HG03280 (cell line): ENCODE measurements around the gene NFX1.
"Not testable (repeated sequence)": the region's sequence is repeated elsewhere in the genome, so short reads cannot be mapped to it uniquely, and the experiment has no call there.

Experiments
- ATAC-seq: cut with Tn5 transposase; IDR thresholded peaks from one replicate; pipeline ENCODE4 v1.9.1; 2021; ENCODE audit warnings: mild to moderate bottlenecking, moderate library complexity; ENCODE audit not compliant: unreplicated experiment

NFX1 gene

DNA sequence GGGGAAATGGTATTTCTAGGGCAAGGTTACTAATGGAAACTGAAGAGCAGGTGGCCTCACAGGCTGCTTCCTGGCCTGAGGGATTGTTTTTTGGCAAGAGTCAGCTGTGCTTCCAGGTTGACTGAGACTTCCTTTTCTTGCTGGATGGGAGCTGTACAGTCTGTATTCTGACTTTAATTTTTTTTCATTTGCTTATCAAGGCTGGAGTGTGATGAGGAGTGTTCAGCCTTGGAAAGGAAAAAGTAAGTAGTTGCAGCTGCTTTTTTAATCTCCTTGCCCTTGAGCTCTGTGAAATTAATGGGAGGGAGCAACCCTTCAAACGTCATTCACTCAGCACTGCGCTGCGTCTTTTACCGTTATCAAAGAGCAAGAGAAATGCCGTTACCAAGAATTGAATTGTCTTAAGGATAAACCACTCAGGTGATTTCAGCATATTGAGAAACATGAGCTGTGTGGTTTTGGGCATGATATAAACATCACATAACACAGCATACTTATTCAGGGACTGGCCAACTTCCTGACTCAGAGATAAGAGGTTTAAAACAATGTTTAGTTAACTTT, 64.4 kb downstream of the NFX1 start:
- ATAC-seq: no peak

DNA sequence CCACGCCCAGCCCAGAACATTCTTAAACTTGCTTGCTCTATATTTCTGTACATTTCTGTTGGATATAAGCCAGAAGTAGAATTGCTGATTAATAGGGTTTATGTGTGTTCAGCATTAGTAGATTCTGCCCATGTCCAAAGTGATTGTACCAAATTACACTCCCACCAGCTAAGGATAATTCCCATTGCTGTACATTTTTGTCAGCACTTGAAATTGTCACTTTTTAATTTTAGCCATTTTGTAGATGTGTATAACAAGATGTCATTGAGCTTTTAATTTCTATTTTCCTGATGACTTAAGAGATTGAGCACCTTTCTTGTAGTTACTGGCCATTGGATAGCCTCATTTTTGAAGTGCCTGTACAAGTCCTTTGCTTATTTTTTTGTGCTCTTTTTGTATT, 65.6 kb downstream of the NFX1 start:
- ATAC-seq: no peak

DNA sequence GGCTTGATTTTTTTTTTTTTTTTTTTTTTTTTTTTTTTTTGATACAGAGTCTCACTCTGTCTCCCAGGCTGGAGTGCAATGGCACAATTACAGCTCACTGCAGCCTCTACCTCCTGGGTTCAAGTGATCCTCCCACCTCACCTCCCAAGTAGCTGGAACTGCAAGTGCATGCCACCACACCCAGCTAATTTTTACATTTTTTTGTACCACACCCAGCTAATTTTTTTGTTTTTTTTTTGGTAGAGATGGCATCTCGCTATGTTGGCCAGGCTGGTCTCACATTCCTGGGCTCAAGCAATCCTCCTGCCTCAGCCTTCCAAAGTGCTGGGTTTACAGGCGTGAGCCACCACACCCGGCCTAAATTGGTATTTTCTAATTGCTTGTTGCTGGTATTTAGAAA, 68.3 kb downstream of the NFX1 start:
- not testable (repeated sequence) for ATAC-seq

DNA sequence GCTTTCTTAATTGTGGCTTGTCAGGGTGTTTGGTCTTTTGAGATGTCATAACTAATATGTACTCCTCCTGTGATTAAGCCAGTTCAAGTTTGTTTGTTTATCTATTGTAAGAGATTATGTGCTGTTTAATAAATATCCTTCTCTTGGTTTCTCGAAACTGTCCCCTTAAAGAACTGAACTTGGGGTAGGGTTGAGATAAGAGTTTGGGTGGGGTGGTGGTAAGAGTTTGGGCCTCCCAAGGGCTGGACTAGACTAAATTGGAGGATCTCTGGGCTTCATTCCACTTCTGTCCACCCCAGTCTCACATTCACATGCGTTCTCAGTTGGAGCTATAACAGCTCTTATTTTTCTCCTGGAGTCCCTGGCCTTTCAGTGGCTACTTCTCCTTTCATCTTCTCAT, 73.8 kb downstream of the NFX1 start:
- ATAC-seq: no peak

DNA sequence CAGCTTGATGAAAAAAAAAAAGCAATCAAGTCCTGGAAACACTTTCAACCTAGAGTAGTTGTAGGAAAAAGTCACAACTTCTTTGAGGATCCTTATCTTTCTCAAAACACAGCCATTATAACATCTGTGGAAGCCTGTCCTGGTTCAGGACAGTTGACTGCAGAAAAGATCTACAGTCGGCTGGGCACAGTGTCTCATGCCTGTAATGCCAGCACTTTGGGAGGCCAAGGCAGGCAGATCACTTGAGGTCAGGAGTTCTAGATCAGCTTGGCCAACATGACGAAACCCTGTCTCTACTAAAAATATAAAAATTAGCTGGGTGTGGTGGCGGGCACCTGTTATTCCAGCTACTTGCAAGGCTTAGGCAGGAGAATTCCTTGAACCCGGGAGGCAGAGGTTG, 74.5 kb downstream of the NFX1 start:
- ATAC-seq: not testable (repeated sequence)

DNA sequence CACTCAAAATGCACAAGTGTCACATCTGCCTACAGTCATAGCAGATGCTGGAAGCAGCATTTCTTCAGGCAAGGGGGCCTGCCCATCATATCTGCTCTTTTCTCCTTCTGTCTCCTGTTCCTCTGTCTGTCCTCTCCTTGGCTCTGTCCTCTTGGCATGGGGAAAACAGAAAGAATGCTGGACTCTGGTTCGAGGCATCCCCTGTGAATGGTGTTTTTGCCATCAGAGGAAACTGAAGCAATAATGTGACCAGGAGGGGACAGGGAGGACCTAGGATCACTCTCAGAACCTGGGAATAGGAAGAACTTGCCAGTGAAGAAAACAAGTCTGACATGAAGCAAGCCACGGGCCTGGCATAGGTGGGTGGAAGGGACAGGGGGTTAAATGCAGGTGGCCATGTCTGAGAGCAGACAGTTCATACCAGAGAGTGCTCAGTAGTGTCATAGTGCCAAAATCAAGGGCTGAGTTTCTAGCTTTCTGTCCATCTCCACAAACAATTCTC, 76.7 kb downstream of the NFX1 start:
- ATAC-seq: no peak

DNA sequence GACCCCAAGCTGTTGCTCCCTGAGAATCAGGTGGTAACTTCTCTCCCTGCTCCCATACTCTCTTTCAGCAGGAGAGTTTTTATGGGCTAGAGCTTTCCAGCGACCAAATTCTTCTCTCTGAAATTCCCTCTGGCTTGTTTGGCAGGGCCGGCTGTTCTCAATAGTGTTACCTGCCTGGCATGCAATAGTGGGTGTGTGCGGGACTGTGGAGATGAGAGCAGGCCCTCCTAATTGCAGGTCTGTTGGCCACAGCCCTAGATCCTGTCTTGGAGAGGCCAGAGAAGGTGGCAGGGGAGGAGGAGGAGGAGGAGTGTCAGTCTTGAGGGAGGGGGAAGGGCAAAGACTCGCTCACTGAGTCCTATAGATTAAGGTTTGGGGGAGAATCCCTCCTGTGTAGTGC, 82.6 kb downstream of the NFX1 start:
- no peak for ATAC-seq

DNA sequence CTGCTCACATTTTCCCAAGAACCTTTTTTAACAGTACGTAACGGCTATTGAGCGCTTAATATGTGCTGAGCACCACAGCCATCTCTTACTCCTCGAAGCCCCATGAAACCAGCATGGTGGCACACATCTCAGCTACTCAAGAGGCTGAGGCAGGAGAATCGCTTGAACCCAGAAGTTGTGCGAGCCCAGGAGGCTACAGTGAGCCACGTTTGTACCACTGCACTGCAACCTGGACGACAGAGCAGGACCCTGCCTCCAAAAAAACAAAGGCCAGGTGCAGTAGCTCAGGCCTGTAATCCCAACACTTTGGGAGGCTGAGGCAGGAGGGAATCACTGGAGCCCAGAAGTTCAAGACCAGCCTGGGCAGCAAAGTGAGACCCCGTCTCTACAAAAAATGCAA, 83.9 kb downstream of the NFX1 start:
- ATAC-seq: no peak

DNA sequence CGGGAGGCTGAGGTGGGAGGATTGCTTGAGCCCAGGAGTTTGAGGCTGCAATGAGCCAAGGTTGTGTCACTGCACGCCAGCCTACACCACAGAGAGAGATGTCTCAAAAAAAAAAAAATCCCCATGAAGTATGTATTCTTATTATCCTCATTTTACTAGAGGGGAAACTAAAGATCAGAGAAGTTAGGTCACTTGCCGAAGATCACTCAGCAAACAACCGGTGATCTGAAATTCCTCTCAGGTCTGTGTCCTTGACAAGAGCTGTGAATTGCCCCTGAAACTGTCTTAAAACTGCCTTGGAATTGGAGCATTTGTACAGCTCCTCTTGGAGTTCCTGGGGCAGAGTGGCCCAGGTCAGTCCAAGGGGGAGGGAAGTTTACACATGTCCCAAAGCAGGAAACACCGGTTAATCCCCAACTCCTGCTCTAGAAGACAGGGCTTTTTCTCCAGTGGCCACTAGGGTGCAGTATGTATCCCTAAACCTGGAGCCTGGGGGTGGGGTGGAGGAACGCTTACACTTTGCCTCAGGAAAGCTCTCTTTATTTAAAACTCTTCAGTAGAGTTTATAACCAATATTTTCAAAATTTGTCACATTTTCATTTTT, 84.4 kb downstream of the NFX1 start:
- ATAC-seq: peak; percentile 62

DNA sequence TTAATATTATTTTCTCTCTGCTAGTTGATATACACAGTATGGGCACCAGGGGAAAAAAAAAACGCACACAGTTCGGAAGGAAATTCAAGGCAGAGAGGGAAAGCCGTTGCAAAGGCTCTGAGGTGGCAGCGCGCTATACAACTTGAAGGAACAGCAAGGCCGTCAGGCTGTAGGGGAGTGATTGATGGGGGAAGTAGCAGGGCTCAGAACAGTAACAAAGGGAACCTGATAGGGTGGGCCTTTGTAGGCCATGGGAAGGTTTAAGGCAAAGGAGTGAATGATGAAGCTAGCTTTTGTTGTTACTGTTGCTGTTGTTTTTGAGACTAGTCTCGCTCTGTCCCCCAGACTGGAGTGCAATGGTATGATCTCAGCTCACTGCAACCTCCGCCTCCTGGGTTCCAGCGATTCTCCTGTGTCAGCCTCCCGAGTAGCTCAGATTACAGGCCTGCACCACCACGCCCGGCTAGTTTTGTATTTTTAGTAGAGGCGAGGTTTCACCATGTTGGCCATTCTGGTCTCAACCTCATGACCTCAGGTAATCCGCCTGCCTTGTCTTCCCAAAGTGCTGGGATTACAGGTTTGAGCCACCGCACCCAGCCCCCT, 85.0 kb downstream of the NFX1 start:
- ATAC-seq: no peak

DNA sequence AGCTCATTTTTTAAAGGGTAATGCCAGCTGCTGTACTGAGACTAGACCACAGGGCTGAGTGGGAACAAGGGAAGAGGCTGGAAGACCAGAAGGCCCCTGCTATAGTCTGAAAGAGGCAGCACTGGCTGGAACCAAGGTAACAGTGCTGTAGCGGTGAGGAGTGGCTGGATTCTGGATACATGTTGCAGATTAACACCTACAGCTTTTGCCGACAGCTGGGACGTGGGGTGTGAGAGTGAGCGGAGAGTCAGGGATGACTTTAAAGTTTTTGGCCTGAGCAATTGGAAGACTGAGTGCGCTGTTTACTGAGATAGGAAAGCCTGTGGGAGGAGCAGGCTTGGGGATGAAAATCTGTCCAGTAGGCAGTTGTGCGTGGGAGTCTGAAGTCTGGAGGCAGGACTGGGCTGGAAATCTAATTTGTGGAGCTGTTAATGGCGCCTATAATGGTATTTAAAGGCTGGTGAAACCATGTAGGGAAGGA, 85.6 kb downstream of the NFX1 start:
- ATAC-seq: no peak

DNA sequence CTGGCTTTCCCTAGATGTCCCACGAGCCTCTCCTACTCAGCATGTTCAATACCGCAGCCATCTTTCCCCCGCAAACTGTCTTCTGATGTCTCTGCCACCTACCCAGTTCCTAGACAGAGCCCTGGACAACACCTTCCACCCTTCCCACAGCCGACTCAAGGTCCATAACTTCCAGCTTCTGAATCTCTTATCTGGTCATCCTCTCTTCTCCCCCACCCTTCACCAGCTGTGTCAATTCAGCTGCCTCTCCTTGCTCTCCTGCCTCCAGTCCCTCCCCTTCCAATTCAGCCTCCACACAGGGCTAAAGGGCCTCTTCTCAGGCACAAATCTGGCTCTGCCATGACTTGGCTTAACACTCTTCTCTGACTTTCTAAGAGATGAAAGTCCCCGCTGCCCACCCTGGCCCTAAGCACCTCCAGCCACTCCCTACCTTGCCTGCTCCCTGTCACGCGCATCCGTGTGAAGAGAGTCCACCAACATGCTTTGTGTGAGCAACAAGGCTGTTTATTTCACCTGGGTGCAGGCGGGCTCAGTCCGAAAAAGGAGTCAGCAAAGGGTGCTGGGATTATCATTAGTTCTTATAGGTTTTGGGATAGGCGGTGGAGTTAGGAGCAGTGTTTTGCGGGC, 86.9 kb downstream of the NFX1 start:
- ATAC-seq: no peak

DNA sequence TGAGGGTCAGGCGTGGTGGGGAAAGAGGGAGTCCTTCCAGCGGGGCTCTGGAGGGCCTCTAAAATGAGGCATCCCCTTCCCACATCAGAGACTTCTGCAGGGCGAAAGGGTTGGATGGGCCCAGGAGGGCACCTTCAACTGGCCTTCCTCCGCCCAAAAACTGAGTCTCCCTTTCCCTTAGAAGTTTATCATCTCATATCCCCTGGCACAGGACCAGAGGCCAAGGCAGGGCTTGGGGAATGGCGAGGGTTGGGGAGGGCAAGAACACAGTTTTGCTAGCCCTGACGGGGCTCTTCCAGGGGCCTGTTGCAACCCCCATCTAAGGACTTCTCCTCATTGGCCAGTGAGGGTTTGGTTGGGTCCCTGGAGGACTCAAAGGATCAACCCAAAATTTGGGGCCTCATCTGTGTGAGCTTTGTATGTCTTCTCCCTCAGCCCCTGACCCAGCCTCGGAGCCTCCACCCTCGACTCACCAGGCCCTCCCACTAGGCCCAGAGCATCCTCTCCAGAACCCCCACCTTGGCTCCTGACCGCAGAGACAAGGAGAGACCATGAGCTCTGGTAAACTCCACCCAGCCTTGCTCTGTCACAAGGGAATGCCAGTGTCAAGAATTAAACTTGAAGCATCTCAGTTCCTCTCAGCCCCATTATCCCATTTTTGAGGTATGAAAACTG, 87.9 kb downstream of the NFX1 start:
- no peak for ATAC-seq

DNA sequence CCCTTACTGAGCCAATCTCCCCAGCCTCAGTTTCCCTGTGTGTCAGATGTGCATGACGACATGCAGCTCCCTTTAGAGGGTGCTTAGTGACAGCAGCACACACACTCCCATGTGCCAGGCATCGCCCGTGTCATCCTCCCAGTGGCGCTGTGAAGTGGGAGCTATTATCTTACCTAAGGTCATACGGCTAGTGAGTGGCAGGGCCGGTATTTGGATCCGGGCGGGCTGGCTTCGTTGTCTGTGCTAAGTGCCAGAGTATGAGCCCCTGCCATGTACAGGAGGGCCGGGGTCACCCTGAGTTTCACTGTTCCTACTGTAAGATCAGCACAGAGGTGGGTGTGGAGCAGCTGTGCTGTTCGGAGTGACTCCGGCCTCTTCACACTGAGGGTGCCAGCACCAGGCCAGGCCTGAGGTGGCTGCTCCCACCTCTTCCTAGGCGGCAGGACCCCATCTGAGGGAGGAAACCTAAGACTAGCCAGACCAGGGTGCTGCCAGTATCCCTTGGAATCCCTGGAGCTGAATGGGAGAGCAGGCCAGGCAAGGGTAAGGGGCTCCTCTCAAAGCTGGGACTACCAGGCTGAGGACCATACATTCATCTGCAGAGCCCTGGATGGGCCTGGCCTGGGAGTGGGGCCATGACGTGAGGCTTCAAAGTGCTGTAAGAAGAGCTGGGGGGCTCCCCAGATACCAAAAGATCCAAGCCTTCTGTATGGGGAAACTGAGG, 89.5 kb downstream of the NFX1 start:
- ATAC-seq: no peak

DNA sequence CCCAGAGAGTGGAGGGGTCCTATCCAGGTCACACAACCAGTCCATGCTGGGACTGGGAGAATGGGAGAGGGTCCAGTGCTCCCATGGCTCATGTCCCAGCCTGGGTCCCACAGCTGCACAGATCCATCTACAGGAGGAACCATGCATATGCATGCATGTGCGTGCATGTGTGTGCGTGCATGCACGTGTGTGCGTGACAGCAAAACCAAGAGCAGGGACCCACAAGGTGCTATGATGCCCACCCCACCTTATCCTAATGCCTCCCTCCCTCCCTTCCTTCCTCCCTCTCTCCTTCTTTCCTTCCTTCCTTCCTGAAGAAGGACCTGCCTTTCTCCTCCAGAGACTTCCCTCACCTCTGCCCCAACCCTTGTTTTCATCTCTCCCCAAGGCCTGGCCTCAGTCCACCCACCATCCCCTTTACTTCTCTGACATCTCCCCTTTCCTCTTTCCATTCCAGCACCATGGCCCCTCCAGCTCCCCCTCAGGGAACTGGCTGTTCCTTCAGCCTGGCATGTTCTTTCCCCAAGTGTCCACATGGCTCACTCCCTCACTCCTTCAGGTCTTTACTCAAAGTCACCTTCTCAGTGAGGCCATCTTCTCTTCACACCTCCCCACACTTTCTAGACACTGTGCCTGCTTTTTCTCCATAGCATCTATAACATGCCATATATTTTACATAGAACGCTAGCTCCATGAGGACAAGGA, 90.2 kb downstream of the NFX1 start:
- ATAC-seq: no peak

DNA sequence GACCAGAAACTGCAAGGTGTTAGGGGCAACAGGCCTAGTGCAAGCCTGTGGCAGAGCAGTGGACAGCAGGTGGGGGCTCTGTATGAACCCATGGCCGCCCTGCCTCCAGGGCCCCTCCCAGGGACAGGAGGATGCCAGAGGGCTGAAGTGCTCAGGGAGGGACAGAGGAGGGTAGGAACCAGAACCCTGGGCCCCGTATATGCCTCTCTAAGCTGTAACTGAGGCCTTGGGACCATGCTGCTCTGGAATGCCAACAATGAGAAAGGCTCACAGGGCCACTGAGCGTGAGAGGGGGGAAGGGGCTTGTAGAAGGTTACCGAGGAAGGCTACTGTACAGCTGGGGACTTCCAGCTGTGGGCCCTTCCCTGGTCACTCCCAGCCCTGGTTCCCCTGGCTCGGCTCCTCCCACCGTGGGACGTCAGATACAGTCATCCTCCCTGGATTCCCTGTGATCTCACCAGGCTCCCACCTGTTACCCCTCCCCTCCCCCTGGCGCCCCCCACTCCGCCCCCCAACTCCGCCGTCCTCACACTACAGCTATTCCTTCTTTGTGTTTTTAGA, 91.0 kb downstream of the NFX1 start:
- ATAC-seq: no peak

DNA sequence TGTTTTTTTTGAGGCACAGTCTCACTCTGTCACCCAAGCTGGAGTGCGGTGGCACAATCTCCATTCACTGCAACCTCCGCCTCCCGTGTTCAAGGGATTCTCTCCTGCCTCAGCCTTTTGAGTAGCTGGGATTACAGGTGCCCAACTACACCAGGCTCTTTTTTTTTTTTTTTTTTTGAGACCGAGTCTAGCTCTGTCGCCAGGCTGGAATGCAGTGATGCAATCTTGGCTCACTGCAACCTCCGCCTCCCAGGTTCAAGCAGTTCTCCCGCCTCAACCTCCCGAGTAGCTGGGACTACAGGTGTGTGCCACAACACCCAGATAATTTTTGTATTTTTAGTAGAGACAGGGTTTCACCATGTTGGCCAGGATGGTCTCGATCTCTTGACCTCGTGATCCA, 92.1 kb downstream of the NFX1 start:
- ATAC-seq: not testable (repeated sequence)

DNA sequence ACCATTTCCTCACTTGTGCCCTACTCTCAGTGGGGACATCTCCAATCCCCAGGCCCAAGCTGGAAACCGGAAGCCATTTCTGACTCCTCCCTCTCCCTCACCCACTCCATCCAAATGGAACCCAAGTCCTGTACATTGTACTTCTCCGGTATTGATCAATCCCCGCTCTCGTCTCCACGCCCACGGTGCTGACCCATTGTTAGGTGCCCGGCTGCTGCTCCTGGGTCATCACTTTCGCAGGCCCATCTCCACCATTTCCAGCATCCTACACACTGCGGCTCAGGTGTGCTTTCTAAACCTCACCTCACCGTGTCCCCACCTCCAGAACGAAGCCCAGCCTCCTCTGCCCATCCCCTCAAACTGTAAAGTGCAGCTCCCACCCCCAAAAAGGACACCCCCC, 93.1 kb downstream of the NFX1 start:
- not testable (repeated sequence) for ATAC-seq

DNA sequence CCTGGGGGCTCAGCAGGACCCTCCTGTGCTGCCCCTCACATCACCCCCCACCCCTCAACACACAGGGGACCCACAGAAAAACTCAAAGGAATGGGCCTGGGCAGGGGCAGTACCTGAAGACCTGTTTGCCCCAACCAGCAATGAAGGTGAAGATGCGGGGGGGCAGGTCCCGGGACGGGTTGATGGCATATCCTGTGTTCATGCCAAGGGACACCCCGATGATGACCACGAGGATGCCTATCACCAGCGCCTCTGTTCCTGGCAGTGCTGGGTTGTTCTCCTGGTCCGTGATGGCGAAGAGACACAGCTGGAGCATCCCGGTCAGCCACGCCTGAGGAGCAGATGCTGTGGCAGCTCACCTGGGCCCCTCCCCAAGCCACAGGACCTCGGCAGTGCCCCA, 95.2 kb downstream of the NFX1 start:
- not testable (repeated sequence) for ATAC-seq
